Ectodermal cell (in vitro differentiated cells): ENCODE results near the gene OOSP4B.

Source experiments
- H3K27ac ChIP-seq: 2 replicates; pipeline ENCODE4 v1.7.0; 2013; ENCODE audit warnings: mild to moderate bottlenecking, low read depth, low read length; ENCODE audit not compliant: insufficient read depth, poor library complexity, severe bottlenecking
- H3K27me3 ChIP-seq: 2 replicates; pipeline ENCODE4 v1.7.0; 2013; ENCODE audit warnings: mild to moderate bottlenecking, low read length; ENCODE audit not compliant: insufficient read depth, control insufficient read depth, poor library complexity, severe bottlenecking
- H3K36me3 ChIP-seq: one replicate; pipeline ENCODE4 v1.7.0; 2013; ENCODE audit warnings: low read length; ENCODE audit not compliant: control insufficient read depth, insufficient read depth
- H3K4me1 ChIP-seq: one replicate; pipeline ENCODE4 v1.7.0; 2013; ENCODE audit warnings: low read length; ENCODE audit not compliant: control insufficient read depth, insufficient read depth
- H3K4me3 ChIP-seq: 2 replicates; pipeline ENCODE4 v1.7.0; 2013; ENCODE audit warnings: low read depth, low read length, control low read depth; ENCODE audit not compliant: insufficient read depth
- H3K9me3 ChIP-seq: 2 replicates; pipeline ENCODE4 v1.7.0; 2013; ENCODE audit warnings: mild to moderate bottlenecking, low read length, moderate library complexity; ENCODE audit not compliant: control insufficient read depth
- WGBS, 2 experiments: methylation state at CpG; one replicate each; pipeline ENCODE4 v1.1.7; 2013; ENCODE audit warnings: missing lambda C conversion rate in 2 of 2; 5-methylcytosine and 5-hydroxymethylcytosine counted together

Gene OOSP4B

GRCh38 chr11:60080535-60080934, 63.6 kb downstream of the OOSP4B start:
- no peaks in the 10 kb centered on the region for H3K27me3 ChIP-seq
- H3K27ac ChIP-seq = no peak overlapping the region
- no peaks in the 10 kb centered on the region for H3K4me1 ChIP-seq
- H3K9me3 ChIP-seq = no peaks in the 10 kb centered on the region
- H3K4me3 ChIP-seq = no peak overlapping the region
- H3K36me3 ChIP-seq = no peaks in the 10 kb centered on the region
- WGBS, 2 experiments = 64 to 73% methylated on average over 3 of the region's 3 CpGs
